ENCODE data around the gene FAT4.
A peak's percentile ranks its signal among the peaks of the same experiment; 100 is the strongest.

GRCh38 chr4:125317525-125317877 lies 2.7 kb downstream of the FAT4 start:
- TF ChIP-seq CTCF (IDR thresholded peaks at IDR 0.05): peak in 1 of 3 experiments; percentile 19
- no peak for TF ChIP-seq POLR2AphosphoS5 (IDR thresholded peaks at IDR 0.05; ENCODE audit: insufficient read depth in 1 of 2, low read depth in 1 of 2)
- TF ChIP-seq POLR2A (IDR thresholded peaks at IDR 0.05): no peak

All from vagina (tissue), 2 donors.